Tongue (tissue), 2 donors: ENCODE measurements around the gene COPS8. TPM values are rescaled to one million over a fixed set of nuclear protein-coding genes. Genes with fewer than 3 reads are reported as not detected.

Source experiments
- DNase-seq: peaks from one replicate; pipeline ENCODE4 v3.0.0-alpha.2; 2015
- total RNA-seq: library from RNA; depleted of rRNA; stranded (reverse); fragments of >200 nt; gene quantifications from one replicate; pipeline ENCODE4 v1.2.3, GENCODE V29; 2014

COPS8 gene
- total RNA-seq, 1 donor from 2014 or later, result 105 TPM

- no peak for DNase-seq
Observed at GRCh38 chr2:237101118-237101979, 15.7 kb downstream of the COPS8 start.

- no peak for DNase-seq
Observed at GRCh38 chr2:237102428-237102827, 16.7 kb downstream of the COPS8 start.

GRCh38 chr2:237109421-237109934 lies 23.8 kb downstream of the COPS8 start:
- DNase-seq, result peak; percentile 5

GRCh38 chr2:237113026-237113795 lies 27.5 kb downstream of the COPS8 start:
- no peak for DNase-seq

- DNase-seq, result no peak
Observed at GRCh38 chr2:237115870-237116269, 30.2 kb downstream of the COPS8 start.

GRCh38 chr2:237116431-237116830 lies 30.7 kb downstream of the COPS8 start:
- no peak for DNase-seq

GRCh38 chr2:237118025-237118424 lies 32.3 kb downstream of the COPS8 start:
- DNase-seq, result peak; percentile 35

GRCh38 chr2:237118561-237119155 lies 33.0 kb downstream of the COPS8 start:
- DNase-seq, result no peak

GRCh38 chr2:237120916-237121315 lies 35.2 kb downstream of the COPS8 start:
- DNase-seq, result no peak

GRCh38 chr2:237121321-237121720 lies 35.6 kb downstream of the COPS8 start:
- DNase-seq, result no peak

GRCh38 chr2:237122214-237122666 lies 36.6 kb downstream of the COPS8 start:
- peak; percentile 34 for DNase-seq

GRCh38 chr2:237124820-237125219 lies 39.1 kb downstream of the COPS8 start:
- DNase-seq, result no peak

GRCh38 chr2:237125967-237126366 lies 40.3 kb downstream of the COPS8 start:
- DNase-seq, result peak; percentile 5

- DNase-seq, result peak; percentile 8
Observed at GRCh38 chr2:237126519-237127174, 41.0 kb downstream of the COPS8 start.

GRCh38 chr2:237128026-237128703 lies 42.5 kb downstream of the COPS8 start:
- DNase-seq, result peak; percentile 77

GRCh38 chr2:237128845-237129592 lies 43.3 kb downstream of the COPS8 start:
- DNase-seq, result no peak

- no peak for DNase-seq
Observed at GRCh38 chr2:237129625-237130263, 44.1 kb downstream of the COPS8 start.

- no peak for DNase-seq
Observed at GRCh38 chr2:237130562-237131421, 45.1 kb downstream of the COPS8 start.
